ENCODE measurements around the gene DPP4.

The DPP4 gene

GRCh38 chr2:162035981-162036380 is 38.0 kb downstream of the DPP4 start:
- 66% methylated on average over 2 of the region's 3 CpGs; no CpG with 5 or more reads in 1 of the 2 experiments for WGBS, 2 experiments (ENCODE audit: insufficient coverage in 2 of 2)
- H3K4me3 ChIP-seq (ENCODE audit: extremely low read depth, insufficient read depth, low read length, poor library complexity, severe bottlenecking): no peak overlapping the region
- H3K9me3 ChIP-seq (ENCODE audit: control insufficient read depth, low read length): no peaks in the 10 kb centered on the region
- H3K27ac ChIP-seq (ENCODE audit: low read depth, low read length, severe bottlenecking): no peak overlapping the region
- H3K36me3 ChIP-seq (ENCODE audit: control insufficient read depth, insufficient read depth, low read length): no peaks in the 10 kb centered on the region
- no peaks in the 10 kb centered on the region for H3K4me1 ChIP-seq (ENCODE audit: control insufficient read depth, insufficient read depth, low read length, poor library complexity, severe bottlenecking)

- Histone ChIP-seq H3K4me1 (ENCODE audit: control insufficient read depth, insufficient read depth, low read length, poor library complexity, severe bottlenecking) (no peaks in the 10 kb centered on the region), H3K36me3 (ENCODE audit: control insufficient read depth, insufficient read depth, low read length) (no peaks in the 10 kb centered on the region), H3K9me3 (ENCODE audit: control insufficient read depth, low read length) (no peaks in the 10 kb centered on the region), H3K27ac (ENCODE audit: low read depth, low read length, severe bottlenecking) (no peak overlapping the region), H3K4me3 (ENCODE audit: extremely low read depth, insufficient read depth, low read length, poor library complexity, severe bottlenecking) (no peak overlapping the region)
- 94% methylated on average over 6 to 7 of the region's 9 CpGs for WGBS, 2 experiments (ENCODE audit: insufficient coverage in 2 of 2)
Measured at GRCh38 chr2:162030363-162031190, 43.4 kb downstream of the DPP4 start.

- no peaks in the 10 kb centered on the region for H3K4me1 ChIP-seq (ENCODE audit: control insufficient read depth, insufficient read depth, low read length, poor library complexity, severe bottlenecking)
- WGBS, 2 experiments (ENCODE audit: insufficient coverage in 2 of 2): 74 to 90% methylated on average over 3 to 8 of the region's 9 CpGs
- H3K36me3 ChIP-seq (ENCODE audit: control insufficient read depth, insufficient read depth, low read length): no peaks in the 10 kb centered on the region
Measured at GRCh38 chr2:162029287-162029901, 44.6 kb downstream of the DPP4 start.

DNA sequence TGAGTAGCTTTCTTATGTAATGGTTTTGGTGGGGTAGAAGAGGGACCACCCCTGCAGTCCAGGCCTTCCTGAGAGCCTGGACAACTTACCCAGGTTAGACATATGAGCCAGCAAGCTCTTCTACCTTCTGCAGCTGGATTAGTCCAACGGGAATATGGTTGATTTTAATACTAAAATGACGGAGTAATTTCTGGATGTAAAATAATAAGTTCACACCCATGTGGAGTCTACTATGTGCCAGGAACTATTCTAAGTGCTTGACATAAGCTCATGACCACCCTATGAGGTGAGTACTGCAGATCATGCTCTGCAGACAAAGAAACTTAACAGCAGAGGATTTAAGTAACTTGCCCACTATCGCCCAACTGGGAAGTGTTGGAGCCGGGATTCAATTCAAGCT is 45.5 kb downstream of the DPP4 start:
- Histone ChIP-seq H3K4me3 (ENCODE audit: extremely low read depth, insufficient read depth, low read length, poor library complexity, severe bottlenecking) (no peak overlapping the region), H3K4me1 (ENCODE audit: control insufficient read depth, insufficient read depth, low read length, poor library complexity, severe bottlenecking) (no peaks in the 10 kb centered on the region)
- WGBS, 2 experiments (ENCODE audit: insufficient coverage in 2 of 2): 85 to 100% methylated on average over 2 to 3 of the region's 4 CpGs

More at GRCh38 chr2:162029287-162029901, 44.6 kb downstream of the DPP4 start:
- no peaks in the 10 kb centered on the region for H3K9me3 ChIP-seq (ENCODE audit: control insufficient read depth, low read length)
- H3K27ac ChIP-seq (ENCODE audit: low read depth, low read length, severe bottlenecking): no peak overlapping the region
- H3K4me3 ChIP-seq (ENCODE audit: extremely low read depth, insufficient read depth, low read length, poor library complexity, severe bottlenecking): no peak overlapping the region

DNA sequence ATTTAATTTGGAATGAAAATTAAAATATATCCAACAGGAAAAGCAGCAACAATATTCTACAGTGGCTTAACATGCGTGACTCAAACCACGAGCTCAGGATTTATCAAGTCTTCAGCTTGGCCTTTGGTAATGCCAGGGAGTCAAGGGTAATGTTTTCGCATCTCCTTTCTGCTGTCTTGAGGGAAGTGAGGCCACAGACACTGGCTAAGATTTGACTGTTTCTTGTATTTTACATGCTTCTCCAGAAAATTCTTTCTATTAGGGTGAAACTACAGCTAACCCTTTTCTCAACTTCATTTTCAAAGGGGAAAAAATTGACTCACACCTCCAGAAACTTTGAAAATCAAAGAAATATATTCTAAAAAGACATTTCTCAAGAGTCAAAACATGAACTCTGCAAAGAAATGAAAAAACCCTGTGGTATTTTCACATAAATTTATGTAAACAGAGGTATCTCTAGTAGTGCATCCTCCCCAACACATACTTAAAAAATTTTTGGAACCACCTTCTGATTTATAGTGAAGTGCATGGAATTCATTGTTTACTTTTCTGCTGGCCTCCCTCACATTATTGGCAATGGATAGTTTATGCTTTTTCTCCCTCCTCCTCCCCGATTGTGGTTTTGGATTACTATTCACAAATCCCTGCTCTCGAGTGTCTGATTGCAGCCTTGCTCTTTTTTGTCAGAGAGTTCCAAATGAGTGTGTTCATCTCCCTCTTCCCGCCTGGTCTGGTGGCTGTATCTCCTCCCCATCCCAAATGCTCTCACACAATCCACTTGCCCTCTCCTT is 48.7 kb downstream of the DPP4 start:
- H3K9me3 ChIP-seq (ENCODE audit: control insufficient read depth, low read length): no peaks in the 10 kb centered on the region
- WGBS, 2 experiments (ENCODE audit: insufficient coverage in 2 of 2): 84 to 90% methylated on average over 2 to 5 of the region's 6 CpGs
- no peaks in the 10 kb centered on the region for H3K36me3 ChIP-seq (ENCODE audit: control insufficient read depth, insufficient read depth, low read length)
- H3K4me3 ChIP-seq (ENCODE audit: extremely low read depth, insufficient read depth, low read length, poor library complexity, severe bottlenecking): no peak overlapping the region
- H3K27ac ChIP-seq (ENCODE audit: low read depth, low read length, severe bottlenecking): no peak overlapping the region
- no peaks in the 10 kb centered on the region for H3K4me1 ChIP-seq (ENCODE audit: control insufficient read depth, insufficient read depth, low read length, poor library complexity, severe bottlenecking)

More for the DNA sequence above, 45.5 kb downstream of the DPP4 start:
- H3K36me3 ChIP-seq (ENCODE audit: control insufficient read depth, insufficient read depth, low read length): no peaks in the 10 kb centered on the region
- H3K27ac ChIP-seq (ENCODE audit: low read depth, low read length, severe bottlenecking): no peak overlapping the region
- no peaks in the 10 kb centered on the region for H3K9me3 ChIP-seq (ENCODE audit: control insufficient read depth, low read length)

GRCh38 chr2:162022290-162022945 is 51.6 kb downstream of the DPP4 start:
- H3K4me1 ChIP-seq (ENCODE audit: control insufficient read depth, insufficient read depth, low read length, poor library complexity, severe bottlenecking): no peaks in the 10 kb centered on the region
- H3K9me3 ChIP-seq (ENCODE audit: control insufficient read depth, low read length): no peaks in the 10 kb centered on the region
- H3K4me3 ChIP-seq (ENCODE audit: extremely low read depth, insufficient read depth, low read length, poor library complexity, severe bottlenecking): no peak overlapping the region
- no peaks in the 10 kb centered on the region for H3K36me3 ChIP-seq (ENCODE audit: control insufficient read depth, insufficient read depth, low read length)
- 100% methylated on average over 1 of the region's 3 CpGs; no CpG with 5 or more reads in 1 of the 2 experiments for WGBS, 2 experiments (ENCODE audit: insufficient coverage in 2 of 2)
- H3K27ac ChIP-seq (ENCODE audit: low read depth, low read length, severe bottlenecking): no peak overlapping the region

GRCh38 chr2:162021516-162022058 is 52.4 kb downstream of the DPP4 start:
- no peaks in the 10 kb centered on the region for H3K36me3 ChIP-seq (ENCODE audit: control insufficient read depth, insufficient read depth, low read length)
- H3K9me3 ChIP-seq (ENCODE audit: control insufficient read depth, low read length): no peaks in the 10 kb centered on the region
- 88 to 89% methylated on average over 3 of the region's 7 CpGs for WGBS, 2 experiments (ENCODE audit: insufficient coverage in 2 of 2)

GRCh38 chr2:162018530-162018929 is 55.5 kb downstream of the DPP4 start:
- H3K9me3 ChIP-seq (ENCODE audit: control insufficient read depth, low read length): no peaks in the 10 kb centered on the region
- no peaks in the 10 kb centered on the region for H3K36me3 ChIP-seq (ENCODE audit: control insufficient read depth, insufficient read depth, low read length)
- H3K4me1 ChIP-seq (ENCODE audit: control insufficient read depth, insufficient read depth, low read length, poor library complexity, severe bottlenecking): no peaks in the 10 kb centered on the region
- H3K4me3 ChIP-seq (ENCODE audit: extremely low read depth, insufficient read depth, low read length, poor library complexity, severe bottlenecking): no peak overlapping the region
- no peak overlapping the region for H3K27ac ChIP-seq (ENCODE audit: low read depth, low read length, severe bottlenecking)
- WGBS, 2 experiments (ENCODE audit: insufficient coverage in 2 of 2): 88 to 90% methylated on average over 6 of the region's 8 CpGs

More at GRCh38 chr2:162021516-162022058, 52.4 kb downstream of the DPP4 start:
- Histone ChIP-seq H3K4me1 (ENCODE audit: control insufficient read depth, insufficient read depth, low read length, poor library complexity, severe bottlenecking) (no peaks in the 10 kb centered on the region), H3K4me3 (ENCODE audit: extremely low read depth, insufficient read depth, low read length, poor library complexity, severe bottlenecking) (no peak overlapping the region), H3K27ac (ENCODE audit: low read depth, low read length, severe bottlenecking) (no peak overlapping the region)

GRCh38 chr2:162017233-162017632 is 56.8 kb downstream of the DPP4 start:
- Histone ChIP-seq H3K4me3 (ENCODE audit: extremely low read depth, insufficient read depth, low read length, poor library complexity, severe bottlenecking) (no peak overlapping the region), H3K36me3 (ENCODE audit: control insufficient read depth, insufficient read depth, low read length) (no peaks in the 10 kb centered on the region), H3K4me1 (ENCODE audit: control insufficient read depth, insufficient read depth, low read length, poor library complexity, severe bottlenecking) (no peaks in the 10 kb centered on the region), H3K9me3 (ENCODE audit: control insufficient read depth, low read length) (no peaks in the 10 kb centered on the region), H3K27ac (ENCODE audit: low read depth, low read length, severe bottlenecking) (no peak overlapping the region)
- 67 to 100% methylated on average over 1 of the region's 3 CpGs for WGBS, 2 experiments (ENCODE audit: insufficient coverage in 2 of 2)

DNA sequence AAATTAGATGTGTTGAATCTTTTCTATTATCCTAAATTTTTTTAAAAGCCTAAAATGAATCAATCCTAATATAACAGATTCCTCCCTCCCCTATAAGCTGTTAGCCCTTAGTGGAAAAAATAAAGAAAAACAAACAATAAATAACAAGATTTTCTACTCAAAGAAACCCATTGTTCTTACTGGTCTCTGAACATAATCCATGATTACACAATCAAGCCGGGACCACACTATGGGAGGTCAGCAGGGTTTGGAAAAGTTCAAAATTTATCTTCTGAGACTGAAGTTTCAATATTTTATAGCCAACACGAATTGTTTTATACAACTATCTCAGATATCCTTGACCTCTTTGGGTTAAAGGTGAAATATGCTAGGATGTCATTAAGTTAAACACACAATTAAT is 57.9 kb downstream of the DPP4 start:
- Histone ChIP-seq H3K4me3 (ENCODE audit: extremely low read depth, insufficient read depth, low read length, poor library complexity, severe bottlenecking) (no peak overlapping the region), H3K36me3 (ENCODE audit: control insufficient read depth, insufficient read depth, low read length) (no peaks in the 10 kb centered on the region), H3K27ac (ENCODE audit: low read depth, low read length, severe bottlenecking) (no peak overlapping the region), H3K4me1 (ENCODE audit: control insufficient read depth, insufficient read depth, low read length, poor library complexity, severe bottlenecking) (no peaks in the 10 kb centered on the region), H3K9me3 (ENCODE audit: control insufficient read depth, low read length) (no peaks in the 10 kb centered on the region)
- WGBS, 2 experiments (ENCODE audit: insufficient coverage in 2 of 2): no CpG with 5 or more reads among the region's 2 CpGs
